H1 (cell line): ENCODE results near the gene GGT5. TPM values are rescaled to one million over a fixed set of nuclear protein-coding genes. Genes with fewer than 3 reads are reported as not detected.

Source experiments
- BACH1 ChIP-seq: IDR thresholded peaks from 2 replicates; pipeline ENCODE4 v1.6.1; 2012; ENCODE audit warnings: low read length, improper control_type of control experiment
- BCL11A ChIP-seq, 2 experiments: IDR thresholded peaks; one replicate each; pipeline ENCODE4 v1.6.1; 2011; ENCODE audit warnings: low read depth in 2 of 2, low read length in 2 of 2, mild to moderate bottlenecking in 2 of 2
- CHD2 ChIP-seq: IDR thresholded peaks from 2 replicates; pipeline ENCODE4 v1.6.1; 2012; ENCODE audit warnings: low read length, improper control_type of control experiment
- CHD7 ChIP-seq: fragments of 300-600 bp; sonication (generic); IDR thresholded peaks from 2 replicates; pipeline ENCODE4 v1.7.1; 2012; ENCODE audit warnings: low read length, moderate library complexity, mild to moderate bottlenecking, inconsistent platforms; ENCODE audit not compliant: insufficient replicate concordance
- GTF2F1 ChIP-seq: IDR thresholded peaks from 2 replicates; pipeline ENCODE4 v1.6.1; 2012; ENCODE audit warnings: low read depth, low read length, improper control_type of control experiment, borderline replicate concordance
- PHF8 ChIP-seq: fragments of 200-600 bp; sonication (generic); conservative IDR thresholded peaks from 2 replicates; pipeline ENCODE4 v1.7.1; 2012; ENCODE audit warnings: low read depth, mild to moderate bottlenecking, inconsistent platforms, low read length, moderate library complexity
- RBBP5 ChIP-seq: IDR thresholded peaks from 2 replicates; pipeline ENCODE4 v1.7.1; 2012; ENCODE audit warnings: low read depth, mild to moderate bottlenecking, inconsistent platforms, low read length, moderate library complexity, borderline replicate concordance
- SRF ChIP-seq: IDR thresholded peaks from 2 replicates; pipeline ENCODE4 v1.6.1; 2011; ENCODE audit warnings: mild to moderate bottlenecking, low read depth, low read length, moderate library complexity
- SUZ12 ChIP-seq: fragments of 200-600 bp; sonication (generic); IDR thresholded peaks from 2 replicates; pipeline ENCODE4 v1.6.1; 2012; ENCODE audit warnings: mild to moderate bottlenecking, inconsistent platforms, low read length, moderate library complexity, mixed read lengths
- TEAD4 ChIP-seq: IDR thresholded peaks from 2 replicates; pipeline ENCODE4 v1.6.1; 2012; ENCODE audit warnings: low read depth, low read length, inconsistent platforms, mixed read lengths
- polyA plus RNA-seq, 7 experiments: library from polyadenylated mRNA; depleted of rRNA in 3 of 7; stranded (reverse) in 5 of 7; unstranded in 2 of 7; fragments of >200 nt in 5 of 7; fragments of 200-250 nt in 2 of 7; gene quantifications; 1 replicate in 5 of 7; 2 replicates in 1 of 7; 4 replicates in 1 of 7; pipeline versions ENCODE4 v1.2.1 to v1.2.3, GENCODE V29; 2011 to 2013; ENCODE audit warnings: missing spikeins in 2 of 7, mixed read lengths in 2 of 7
- total RNA-seq: library from RNA; stranded (reverse); fragmentation: NEBNext Ultra II Directional; extraction: Animal tissue kit (Norgen Biotek cat#: 25700); gene quantifications from 2 replicates; pipeline ENCODE4 v1.2.1, GENCODE V29; 2021
- TF ChIP-seq, protein P1 (sequence below): IDR thresholded peaks from 2 replicates; pipeline ENCODE4 v1.6.1; 2012; ENCODE audit warnings: inconsistent platforms

Gene GGT5
- total and polyA plus RNA-seq, 2 of the 8 experiments (the other 6 are each of a cell fraction or from before 2014, with no cell fraction given): 0.05 TPM; not detected in 1

DNA sequence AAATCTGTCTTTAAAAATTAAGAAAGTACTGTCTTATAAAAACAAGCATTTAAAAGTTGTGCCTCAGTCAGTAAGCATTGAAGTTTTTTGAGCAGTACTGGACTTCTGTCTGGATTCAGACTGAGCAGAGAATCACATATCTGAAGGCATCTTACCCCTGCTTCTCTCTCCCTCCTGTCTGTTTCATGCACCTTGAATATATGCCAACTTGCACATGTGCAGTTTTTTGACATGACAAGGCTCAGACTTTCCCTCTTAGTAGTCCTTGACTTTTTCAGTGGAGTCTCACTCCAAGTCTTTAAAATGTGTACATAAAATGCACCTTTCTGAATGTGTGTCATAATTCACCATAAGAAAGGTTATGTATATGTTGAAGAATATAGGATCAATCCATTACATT lies 45.6 kb upstream of the GGT5 start (continued):
- TF ChIP-seq CHD7 (no peak), BACH1 (no peak), SRF (no peak), CHD2 (no peak), PHF8 (no peak), SUZ12 (no peak), GTF2F1 (no peak), RBBP5 (no peak), TEAD4 (no peak), BCL11A (IDR thresholded peaks at IDR 0.05; ENCODE audit: low read depth in 2 of 2, low read length in 2 of 2) (no peak)
- TF ChIP-seq, protein P1, sequence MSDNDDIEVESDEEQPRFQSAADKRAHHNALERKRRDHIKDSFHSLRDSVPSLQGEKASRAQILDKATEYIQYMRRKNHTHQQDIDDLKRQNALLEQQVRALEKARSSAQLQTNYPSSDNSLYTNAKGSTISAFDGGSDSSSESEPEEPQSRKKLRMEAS: no peak
